Measurements from ENCODE around the gene DNAH6.

The DNAH6 gene

DNA sequence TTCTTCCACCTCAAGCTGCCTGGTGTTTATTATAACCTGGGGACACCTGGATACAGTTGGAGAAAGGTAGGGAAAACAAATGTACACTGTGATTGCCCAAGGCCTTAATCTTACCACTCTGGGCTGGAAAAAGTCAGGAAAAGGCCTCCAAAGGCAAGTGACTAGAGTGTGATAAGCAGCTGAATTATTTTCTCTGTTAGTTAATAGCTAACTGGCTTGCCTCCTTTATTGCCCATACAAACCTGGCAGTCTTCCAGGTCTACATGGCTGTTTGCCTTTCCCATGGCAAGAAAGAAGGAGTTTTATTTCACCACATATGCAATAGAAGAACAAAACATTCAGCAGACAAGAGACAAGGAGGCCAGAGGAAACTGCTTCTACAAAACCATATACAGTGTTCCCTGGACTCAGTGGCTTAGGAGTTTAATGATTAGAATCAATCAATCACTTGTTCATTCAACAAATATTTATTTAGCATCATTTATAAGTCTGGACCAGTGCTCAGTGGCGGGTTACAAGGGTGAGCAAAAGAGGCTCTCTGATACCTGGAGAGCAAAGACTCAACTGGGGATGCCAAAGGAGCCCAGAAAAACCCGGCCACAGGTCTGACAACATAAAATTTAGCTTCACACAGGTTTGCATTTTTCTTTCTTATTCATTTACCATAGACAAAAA is 29.7 kb upstream of the DNAH6 start:
- no peak overlapping the region for H2AFZ ChIP-seq (ENCODE audit: low read depth, low read length)
- no peak overlapping the region for H3K9ac ChIP-seq (ENCODE audit: low read depth, low read length)
- H3K4me3 ChIP-seq (ENCODE audit: low read depth in 1 of 2, low read length in 2 of 2): no peak overlapping the region
- no peak overlapping the region for H3K27ac ChIP-seq (ENCODE audit: low read length)
- H3K27me3 ChIP-seq (ENCODE audit: insufficient read depth, low read length, poor library complexity): peaks cover 15% of the 10 kb centered on the region
- ATAC-seq (ENCODE audit: insufficient read depth, low read depth) (no peak), DNase-seq (no peak)
- no peaks in the 10 kb centered on the region for H3K36me3 ChIP-seq (ENCODE audit: insufficient read depth, low read length)
- TF ChIP-seq CTCF (IDR thresholded peaks at IDR 0.05; ENCODE audit: borderline replicate concordance, extremely low read depth, low read length, poor library complexity, severe bottlenecking): no peak
- no peak for TF ChIP-seq EZH2 (IDR thresholded peaks at IDR 0.05; ENCODE audit: borderline replicate concordance, low read depth, low read length, severe bottlenecking)
- no peak overlapping the region for H3K4me2 ChIP-seq (ENCODE audit: insufficient read depth, low read length)
- H3K79me2 ChIP-seq (ENCODE audit: insufficient read depth, low read length): no peaks in the 10 kb centered on the region
- H3K9me3 ChIP-seq (ENCODE audit: insufficient read depth, low read length, severe bottlenecking): no peaks in the 10 kb centered on the region
- no peaks in the 10 kb centered on the region for H4K20me1 ChIP-seq (ENCODE audit: insufficient read depth, low read length)
- no peaks in the 10 kb centered on the region for H3K4me1 ChIP-seq (ENCODE audit: insufficient read depth, low read length)

- H3K9ac ChIP-seq (ENCODE audit: low read depth, low read length): no peak overlapping the region
- no peaks in the 10 kb centered on the region for H3K36me3 ChIP-seq (ENCODE audit: insufficient read depth, low read length)
- TF ChIP-seq CTCF (IDR thresholded peaks at IDR 0.05; ENCODE audit: borderline replicate concordance, extremely low read depth, low read length, poor library complexity, severe bottlenecking): no peak
- TF ChIP-seq EZH2 (IDR thresholded peaks at IDR 0.05; ENCODE audit: borderline replicate concordance, low read depth, low read length, severe bottlenecking): no peak
- no peaks in the 10 kb centered on the region for H3K79me2 ChIP-seq (ENCODE audit: insufficient read depth, low read length)
- ATAC-seq (ENCODE audit: insufficient read depth, low read depth) (no peak), DNase-seq (no peak)
- no peak overlapping the region for H3K4me2 ChIP-seq (ENCODE audit: insufficient read depth, low read length)
- no peak overlapping the region for H2AFZ ChIP-seq (ENCODE audit: low read depth, low read length)
- no peak overlapping the region for H3K27ac ChIP-seq (ENCODE audit: low read length)
- H3K4me3 ChIP-seq (ENCODE audit: low read depth in 1 of 2, low read length in 2 of 2): no peak overlapping the region
- H4K20me1 ChIP-seq (ENCODE audit: insufficient read depth, low read length): no peaks in the 10 kb centered on the region
- H3K4me1 ChIP-seq (ENCODE audit: insufficient read depth, low read length): no peaks in the 10 kb centered on the region
- H3K27me3 ChIP-seq (ENCODE audit: insufficient read depth, low read length, poor library complexity): peaks cover 21% of the 10 kb centered on the region
- no peaks in the 10 kb centered on the region for H3K9me3 ChIP-seq (ENCODE audit: insufficient read depth, low read length, severe bottlenecking)
Measured at GRCh38 chr2:84487298-84487996, 28.9 kb upstream of the DNAH6 start.

DNA sequence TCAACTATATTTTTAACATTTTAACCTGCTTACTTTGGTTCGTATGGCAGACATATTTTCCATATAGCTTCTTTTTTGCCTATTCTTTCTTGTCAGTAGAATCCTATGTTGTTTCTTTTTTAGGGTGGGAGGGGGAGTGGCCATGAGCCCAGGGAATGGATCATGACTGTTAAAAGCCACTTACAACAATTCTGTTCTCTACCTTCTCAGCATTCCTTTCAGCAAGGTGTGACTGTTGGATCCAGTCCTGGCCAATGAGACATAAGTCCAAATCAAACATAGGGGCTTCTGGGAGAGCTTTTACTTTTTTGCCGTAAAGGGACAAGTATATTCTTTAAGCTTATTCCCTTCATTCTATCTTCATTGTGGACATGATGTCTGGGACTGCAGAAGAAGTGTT is 25.0 kb upstream of the DNAH6 start:
- no peak overlapping the region for H3K4me2 ChIP-seq (ENCODE audit: insufficient read depth, low read length)
- H3K79me2 ChIP-seq (ENCODE audit: insufficient read depth, low read length): no peaks in the 10 kb centered on the region
- TF ChIP-seq EZH2 (IDR thresholded peaks at IDR 0.05; ENCODE audit: borderline replicate concordance, low read depth, low read length, severe bottlenecking): no peak
- no peak for TF ChIP-seq CTCF (IDR thresholded peaks at IDR 0.05; ENCODE audit: borderline replicate concordance, extremely low read depth, low read length, poor library complexity, severe bottlenecking)
- no peaks in the 10 kb centered on the region for H3K36me3 ChIP-seq (ENCODE audit: insufficient read depth, low read length)
- no peak overlapping the region for H3K9ac ChIP-seq (ENCODE audit: low read depth, low read length)
- H2AFZ ChIP-seq (ENCODE audit: low read depth, low read length): no peak overlapping the region
- H3K4me3 ChIP-seq (ENCODE audit: low read depth in 1 of 2, low read length in 2 of 2): no peak overlapping the region
- no peaks in the 10 kb centered on the region for H4K20me1 ChIP-seq (ENCODE audit: insufficient read depth, low read length)
- peaks cover 28% of the 10 kb centered on the region for H3K27me3 ChIP-seq (ENCODE audit: insufficient read depth, low read length, poor library complexity)
- no peaks in the 10 kb centered on the region for H3K9me3 ChIP-seq (ENCODE audit: insufficient read depth, low read length, severe bottlenecking)
- ATAC-seq (ENCODE audit: insufficient read depth, low read depth) (no peak), DNase-seq (no peak)
- H3K27ac ChIP-seq (ENCODE audit: low read length): no peak overlapping the region
- no peaks in the 10 kb centered on the region for H3K4me1 ChIP-seq (ENCODE audit: insufficient read depth, low read length)

Data from DND-41 (cell line).